ENCODE data around the gene RSBN1. TPM values are rescaled to one million over a fixed set of nuclear protein-coding genes. Genes with fewer than 3 reads are reported as not detected.
"Not testable (repeated sequence)": the region's sequence is repeated elsewhere in the genome, so short reads cannot be mapped to it uniquely, and the experiment has no call there.

The RSBN1 gene
- total RNA-seq, 4 donors from 2014 or later = 20.2 to 25.4 (median 22.6) TPM

- Histone ChIP-seq H3K4me1 (peaks cover 0 to 26% (median 0%) of the 10 kb centered on the region in 3 donors), H3K36me3 (peaks cover 0 to 12% of the 10 kb centered on the region in 2 donors), H3K4me3 (no peak overlapping the region), H3K27me3 (no peaks in the 10 kb centered on the region), H3K9me3 (no peaks in the 10 kb centered on the region), H3K27ac (no peak overlapping the region)
- WGBS, 2 donors (ENCODE audit: low coverage in 1 of 2) = 87 to 100% methylated on average over 1 of the region's 1 CpG
- no peak for ATAC-seq
- TF ChIP-seq CTCF (IDR thresholded peaks at IDR 0.05) (no peak), POLR2AphosphoS5 (IDR thresholded peaks at IDR 0.05) (no peak), POLR2A (IDR thresholded peaks at IDR 0.05) (no peak), EP300 (IDR thresholded peaks at IDR 0.05) (no peak)
Observed at GRCh38 chr1:113756461-113756860, 55.8 kb downstream of the RSBN1 start.

- Histone ChIP-seq H3K4me1 (peaks cover 0 to 17% (median 0%) of the 10 kb centered on the region in 3 donors), H3K36me3 (peaks cover 0 to 21% of the 10 kb centered on the region in 2 donors)
- not testable (repeated sequence) for ATAC-seq, H3K4me3 ChIP-seq, H3K9me3 ChIP-seq, H3K27me3 ChIP-seq, H3K27ac ChIP-seq
- WGBS, 2 donors (ENCODE audit: low coverage in 1 of 2) = 92 to 100% methylated on average over 2 to 6 of the region's 6 CpGs
Observed at GRCh38 chr1:113753333-113753732, 58.9 kb downstream of the RSBN1 start.

GRCh38 chr1:113751516-113751915 lies 60.8 kb downstream of the RSBN1 start:
- H3K4me1 ChIP-seq = peaks cover 0 to 3% (median 0%) of the 10 kb centered on the region in 3 donors
- 70 to 89% methylated on average over 1 of the region's 1 CpG for WGBS, 2 donors (ENCODE audit: low coverage in 1 of 2)

DNA sequence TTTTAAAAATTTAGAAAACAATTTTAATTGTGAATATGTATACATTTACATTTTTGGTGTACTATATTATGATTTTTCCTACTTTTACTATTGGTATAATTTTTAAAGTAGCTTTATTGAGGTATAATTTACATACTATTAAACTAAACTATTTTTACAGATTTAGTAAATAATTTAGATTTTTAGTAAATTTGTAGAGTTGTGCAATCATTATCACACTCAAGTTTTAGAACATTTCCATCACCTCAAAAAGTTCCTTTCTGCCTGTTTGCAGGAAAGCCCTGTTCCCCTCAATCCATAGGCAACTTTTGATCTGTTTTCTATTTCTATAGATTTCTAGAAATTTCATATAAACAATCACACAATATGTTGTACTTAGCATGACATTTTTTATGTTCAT lies 61.2 kb downstream of the RSBN1 start:
- no peaks in the 10 kb centered on the region for H3K4me1 ChIP-seq
- no peaks in the 10 kb centered on the region for H3K27me3 ChIP-seq
- no peak for ATAC-seq
- H3K27ac ChIP-seq = no peak overlapping the region
- TF ChIP-seq CTCF (IDR thresholded peaks at IDR 0.05) (no peak), EP300 (IDR thresholded peaks at IDR 0.05) (no peak), POLR2A (IDR thresholded peaks at IDR 0.05) (no peak), POLR2AphosphoS5 (IDR thresholded peaks at IDR 0.05) (no peak)
- H3K36me3 ChIP-seq = peaks cover 0 to 21% of the 10 kb centered on the region in 2 donors
- H3K4me3 ChIP-seq = no peak overlapping the region
- H3K9me3 ChIP-seq = no peaks in the 10 kb centered on the region

More at GRCh38 chr1:113751516-113751915, 60.8 kb downstream of the RSBN1 start:
- H3K27me3 ChIP-seq = no peaks in the 10 kb centered on the region
- TF ChIP-seq CTCF (IDR thresholded peaks at IDR 0.05) (no peak), EP300 (IDR thresholded peaks at IDR 0.05) (no peak), POLR2A (IDR thresholded peaks at IDR 0.05) (no peak), POLR2AphosphoS5 (IDR thresholded peaks at IDR 0.05) (no peak)
- no peak overlapping the region for H3K4me3 ChIP-seq
- no peak overlapping the region for H3K27ac ChIP-seq
- H3K9me3 ChIP-seq = no peaks in the 10 kb centered on the region
- peaks cover 0 to 21% of the 10 kb centered on the region in 2 donors for H3K36me3 ChIP-seq
- no peak for ATAC-seq

- WGBS, 2 donors (ENCODE audit: low coverage in 1 of 2) = 86 to 91% methylated on average over 3 of the region's 3 CpGs
- Histone ChIP-seq H3K27ac (no peak overlapping the region), H3K36me3 (peaks cover 0 to 21% of the 10 kb centered on the region in 2 donors), H3K9me3 (no peaks in the 10 kb centered on the region), H3K4me3 (no peak overlapping the region), H3K4me1 (no peaks in the 10 kb centered on the region), H3K27me3 (no peaks in the 10 kb centered on the region)
- TF ChIP-seq POLR2A (IDR thresholded peaks at IDR 0.05) = no peak
- no peak for TF ChIP-seq CTCF (IDR thresholded peaks at IDR 0.05)
- no peak for TF ChIP-seq EP300 (IDR thresholded peaks at IDR 0.05)
- no peak for TF ChIP-seq POLR2AphosphoS5 (IDR thresholded peaks at IDR 0.05)
- ATAC-seq = no peak
Observed at GRCh38 chr1:113749402-113749801, 62.9 kb downstream of the RSBN1 start.

Measured in gastroesophageal sphincter (tissue), 4 donors.